ENCODE measurements around the gene AAGAB.

Gene AAGAB

GRCh38 chr15:67198157-67198754, 56.2 kb downstream of the AAGAB start:
- TF ChIP-seq POLR2AphosphoS5 (IDR thresholded peaks at IDR 0.05; ENCODE audit: low read depth, low read length) (no peak), SIN3A (IDR thresholded peaks at IDR 0.05; ENCODE audit: borderline replicate concordance, insufficient read depth, low read length) (no peak), TAF1 (IDR thresholded peaks at IDR 0.05; ENCODE audit: borderline replicate concordance, insufficient read depth, low read length) (no peak), FOXP2 (optimal IDR thresholded peaks at IDR 0.05; ENCODE audit: borderline replicate concordance, extremely low read depth, extremely low read length, insufficient read depth) (no peak)
- TF ChIP-seq, protein P1, sequence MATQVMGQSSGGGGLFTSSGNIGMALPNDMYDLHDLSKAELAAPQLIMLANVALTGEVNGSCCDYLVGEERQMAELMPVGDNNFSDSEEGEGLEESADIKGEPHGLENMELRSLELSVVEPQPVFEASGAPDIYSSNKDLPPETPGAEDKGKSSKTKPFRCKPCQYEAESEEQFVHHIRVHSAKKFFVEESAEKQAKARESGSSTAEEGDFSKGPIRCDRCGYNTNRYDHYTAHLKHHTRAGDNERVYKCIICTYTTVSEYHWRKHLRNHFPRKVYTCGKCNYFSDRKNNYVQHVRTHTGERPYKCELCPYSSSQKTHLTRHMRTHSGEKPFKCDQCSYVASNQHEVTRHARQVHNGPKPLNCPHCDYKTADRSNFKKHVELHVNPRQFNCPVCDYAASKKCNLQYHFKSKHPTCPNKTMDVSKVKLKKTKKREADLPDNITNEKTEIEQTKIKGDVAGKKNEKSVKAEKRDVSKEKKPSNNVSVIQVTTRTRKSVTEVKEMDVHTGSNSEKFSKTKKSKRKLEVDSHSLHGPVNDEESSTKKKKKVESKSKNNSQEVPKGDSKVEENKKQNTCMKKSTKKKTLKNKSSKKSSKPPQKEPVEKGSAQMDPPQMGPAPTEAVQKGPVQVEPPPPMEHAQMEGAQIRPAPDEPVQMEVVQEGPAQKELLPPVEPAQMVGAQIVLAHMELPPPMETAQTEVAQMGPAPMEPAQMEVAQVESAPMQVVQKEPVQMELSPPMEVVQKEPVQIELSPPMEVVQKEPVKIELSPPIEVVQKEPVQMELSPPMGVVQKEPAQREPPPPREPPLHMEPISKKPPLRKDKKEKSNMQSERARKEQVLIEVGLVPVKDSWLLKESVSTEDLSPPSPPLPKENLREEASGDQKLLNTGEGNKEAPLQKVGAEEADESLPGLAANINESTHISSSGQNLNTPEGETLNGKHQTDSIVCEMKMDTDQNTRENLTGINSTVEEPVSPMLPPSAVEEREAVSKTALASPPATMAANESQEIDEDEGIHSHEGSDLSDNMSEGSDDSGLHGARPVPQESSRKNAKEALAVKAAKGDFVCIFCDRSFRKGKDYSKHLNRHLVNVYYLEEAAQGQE (IDR thresholded peaks at IDR 0.05; ENCODE audit: insufficient read depth in 1 of 2, low read depth in 2 of 2, low read length in 2 of 2) = no peak

GRCh38 chr15:67197364-67197695, 57.1 kb downstream of the AAGAB start:
- TF ChIP-seq TAF1 (IDR thresholded peaks at IDR 0.05; ENCODE audit: borderline replicate concordance, insufficient read depth, low read length) (no peak), FOXP2 (optimal IDR thresholded peaks at IDR 0.05; ENCODE audit: borderline replicate concordance, extremely low read depth, extremely low read length, insufficient read depth) (no peak), POLR2AphosphoS5 (IDR thresholded peaks at IDR 0.05; ENCODE audit: low read depth, low read length) (no peak), SIN3A (IDR thresholded peaks at IDR 0.05; ENCODE audit: borderline replicate concordance, insufficient read depth, low read length) (no peak)
- TF ChIP-seq, protein P1 (IDR thresholded peaks at IDR 0.05; ENCODE audit: insufficient read depth in 1 of 2, low read depth in 2 of 2, low read length in 2 of 2) = no peak

DNA sequence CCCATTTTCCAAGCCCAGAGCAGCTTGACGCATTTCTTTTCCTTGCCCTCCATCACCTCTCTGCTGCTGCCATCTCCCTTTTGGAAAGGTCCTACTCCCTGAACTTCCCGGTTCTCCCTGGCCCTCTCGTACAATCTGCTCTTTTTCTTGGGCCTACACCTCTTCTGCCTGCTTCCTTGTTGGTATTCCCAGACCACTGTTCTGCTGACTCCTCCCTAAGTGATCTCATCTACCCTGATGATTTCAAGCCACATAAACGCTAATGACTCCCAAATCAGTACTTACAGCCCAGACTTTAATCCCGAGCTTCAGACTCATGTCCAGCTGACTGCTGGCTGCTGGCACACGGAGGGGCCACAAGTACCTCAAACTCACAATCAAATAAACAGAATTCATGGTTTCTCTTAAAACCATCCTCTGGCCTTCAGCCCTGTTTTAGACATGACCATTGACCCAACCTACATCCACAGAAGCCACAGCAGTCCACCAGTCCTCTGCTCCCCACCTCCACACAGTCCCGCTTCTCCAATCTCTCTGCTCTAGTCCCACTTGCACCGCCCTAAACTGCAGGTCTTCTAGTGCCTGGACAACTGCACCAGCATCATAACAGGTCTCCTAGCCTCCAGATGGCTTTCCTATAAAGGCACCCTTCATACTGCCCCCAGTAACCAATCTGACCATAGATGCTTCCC, 57.6 kb downstream of the AAGAB start:
- TF ChIP-seq POLR2AphosphoS5 (IDR thresholded peaks at IDR 0.05; ENCODE audit: low read depth, low read length) (no peak), FOXP2 (optimal IDR thresholded peaks at IDR 0.05; ENCODE audit: borderline replicate concordance, extremely low read depth, extremely low read length, insufficient read depth) (no peak)

DNA sequence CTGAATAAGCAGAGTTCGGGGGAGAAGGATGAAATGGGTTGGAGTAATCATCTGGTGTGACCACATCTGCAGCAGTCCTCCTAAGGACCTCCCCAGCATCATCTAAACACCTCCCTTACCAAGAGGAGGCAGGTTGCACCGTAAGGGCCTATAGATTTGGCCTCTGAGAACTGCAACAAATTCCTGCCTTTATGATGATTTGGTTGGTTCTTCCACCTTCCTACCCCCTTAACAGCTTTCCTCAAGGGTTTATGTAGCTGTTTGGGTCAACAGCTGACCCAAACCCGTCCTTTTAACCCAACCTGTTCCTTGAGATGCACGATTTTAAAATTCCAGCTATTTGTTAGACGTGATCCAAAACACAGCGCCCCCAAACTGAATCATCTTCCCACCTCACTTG, 58.2 kb downstream of the AAGAB start:
- peak; percentile 40; the same call in 1 of the 2 replicates for TF ChIP-seq POLR2AphosphoS5 (IDR thresholded peaks at IDR 0.05; ENCODE audit: low read depth, low read length)
- TF ChIP-seq FOXP2 (optimal IDR thresholded peaks at IDR 0.05; ENCODE audit: borderline replicate concordance, extremely low read depth, extremely low read length, insufficient read depth) = no peak

GRCh38 chr15:67195305-67195704, 59.2 kb downstream of the AAGAB start:
- no peak for TF ChIP-seq SIN3A (IDR thresholded peaks at IDR 0.05; ENCODE audit: borderline replicate concordance, insufficient read depth, low read length)
- TF ChIP-seq, protein P1 (IDR thresholded peaks at IDR 0.05; ENCODE audit: insufficient read depth in 1 of 2, low read depth in 2 of 2, low read length in 2 of 2) = no peak
- TF ChIP-seq TAF1 (IDR thresholded peaks at IDR 0.05; ENCODE audit: borderline replicate concordance, insufficient read depth, low read length) = no peak
- TF ChIP-seq POLR2AphosphoS5 (IDR thresholded peaks at IDR 0.05; ENCODE audit: low read depth, low read length) = no peak
- no peak for TF ChIP-seq FOXP2 (optimal IDR thresholded peaks at IDR 0.05; ENCODE audit: borderline replicate concordance, extremely low read depth, extremely low read length, insufficient read depth)
